Regular cardiac myocyte (primary cell): ENCODE results near the gene FGD3. TPM values are rescaled to one million over a fixed set of nuclear protein-coding genes. Genes with fewer than 3 reads are reported as not detected.

Experiments
- total RNA-seq: library from RNA; depleted of rRNA; stranded (reverse); fragments of >200 nt; gene quantifications from 2 replicates; pipeline ENCODE4 v1.2.3, GENCODE V29; 2014

Gene FGD3
- not detected in 2 replicates for total RNA-seq

GRCh38 chr9:92947268-92948037 is at the start of gene FGD3:
FGD3 (plus strand) TSS chr9:92947523; CDS start chr9:92976257, 28,734 bp downstream.

GRCh38 chr9:93058355-93059010 is 111.2 kb downstream of the FGD3 start, which contains the start of gene SUSD3:
SUSD3 (plus strand) TSS chr9:93058701; CDS start chr9:93058743, 42 bp downstream.

Other genes starting within 250 kb of the FGD3 start
- gene BICD2, start 182.7 kb upstream of the FGD3 start, total RNA-seq: 52.7 and 65.0 TPM in 2 replicates
- gene ZNF484, start 69.5 kb upstream of the FGD3 start, total RNA-seq: 11.3 and 17.5 TPM in 2 replicates
- gene SUSD3, start 111.2 kb downstream of the FGD3 start, total RNA-seq: 0.19 TPM in 1 of 2 replicates, not detected in the other
- gene CARD19, start 148.7 kb downstream of the FGD3 start, total RNA-seq: 41.2 and 67.7 TPM in 2 replicates
- 17.8 and 22.0 TPM in 2 replicates for gene NINJ1, start 186.7 kb downstream of the FGD3 start, total RNA-seq
- gene WNK2, start 236.6 kb downstream of the FGD3 start, total RNA-seq: not detected in 2 replicates